CD4-positive, CD25-positive, alpha-beta regulatory T cell (primary cell): ENCODE results near the gene CAPRIN2. TPM values are rescaled to one million over a fixed set of nuclear protein-coding genes. Genes with fewer than 3 reads are reported as not detected.
A peak's percentile ranks its signal among the peaks of the same experiment; 100 is the strongest.

ENCODE experiments used
- ATAC-seq, 2 donors: fragments of 150-1000 bp; cut with Tn5 transposase; one replicate each; pipeline ENCODE4 v1.10.0; 2021; ENCODE audit warnings: low read depth in 2 of 2, moderate number of reproducible peaks in 2 of 2, moderate library complexity in 1 of 2
- DNase-seq, 3 donors: peaks; one replicate each; pipeline versions ENCODE4 v3.0.0 to v3.0.0-alpha.2; 2012 to 2022; ENCODE audit warnings: mixed read lengths in 1 of 3
- H3K27ac ChIP-seq: one replicate; pipeline ENCODE4 v1.7.0; 2013; ENCODE audit warnings: mild to moderate bottlenecking, low read length; ENCODE audit not compliant: insufficient read depth, poor library complexity, severe bottlenecking
- H3K27me3 ChIP-seq: one replicate; pipeline ENCODE4 v1.7.0; 2013; ENCODE audit warnings: low read length; ENCODE audit not compliant: control insufficient read depth, insufficient read depth
- H3K36me3 ChIP-seq: one replicate; pipeline ENCODE4 v1.7.0; 2013; ENCODE audit warnings: mild to moderate bottlenecking, low read length, moderate library complexity; ENCODE audit not compliant: control insufficient read depth, insufficient read depth
- H3K4me1 ChIP-seq: 2 replicates; pipeline ENCODE4 v1.7.0; 2013; ENCODE audit warnings: mild to moderate bottlenecking, low read length; ENCODE audit not compliant: insufficient read depth, control insufficient read depth, poor library complexity, severe bottlenecking
- H3K4me3 ChIP-seq: one replicate; pipeline ENCODE4 v1.7.0; 2013; ENCODE audit warnings: low read depth, mild to moderate bottlenecking, low read length, moderate library complexity
- H3K9me3 ChIP-seq, 2 experiments: 1 replicate in 1 of 2; 2 replicates in 1 of 2; pipeline ENCODE4 v1.7.0; 2013; ENCODE audit warnings: low read length in 2 of 2, mild to moderate bottlenecking in 1 of 2, moderate library complexity in 1 of 2; ENCODE audit not compliant: control insufficient read depth in 2 of 2
- H3K27ac Mint-ChIP-seq, 3 donors: one replicate each; pipeline ENCODE4 v1.8.0; 2020 to 2022; ENCODE audit warnings: mild to moderate bottlenecking in 3 of 3, mixed read lengths in 3 of 3, moderate library complexity in 2 of 3
- H3K27me3 Mint-ChIP-seq: one replicate; pipeline ENCODE4 v1.8.0; 2022; ENCODE audit warnings: mild to moderate bottlenecking, mixed read lengths
- H3K36me3 Mint-ChIP-seq: one replicate; pipeline ENCODE4 v1.8.0; 2020; ENCODE audit warnings: mixed read lengths
- H3K4me1 Mint-ChIP-seq, 4 donors: one replicate each; pipeline ENCODE4 v1.8.0; 2020 to 2022; ENCODE audit warnings: mixed read lengths in 4 of 4, mild to moderate bottlenecking in 1 of 4
- H3K4me3 Mint-ChIP-seq, 4 donors: one replicate each; pipeline ENCODE4 v1.8.0; 2020 to 2022; ENCODE audit warnings: mild to moderate bottlenecking in 4 of 4, mixed read lengths in 4 of 4, moderate library complexity in 3 of 4
- H3K9me3 Mint-ChIP-seq, 7 donors: one replicate each; pipeline ENCODE4 v1.8.0; 2020 to 2022; ENCODE audit warnings: mixed read lengths in 7 of 7, mild to moderate bottlenecking in 3 of 7, moderate library complexity in 2 of 7
- polyA plus RNA-seq, 4 donors: library from polyadenylated mRNA; unstranded; fragments of 300-500 nt; fragmentation: Illumina TruSeq; gene quantifications; one replicate each; pipeline ENCODE4 v1.2.3, GENCODE V29; 2021
- total RNA-seq: library from RNA; stranded (reverse); gene quantifications from one replicate; pipeline ENCODE4 v1.2.3, GENCODE V29; 2022

The CAPRIN2 gene, protein sequence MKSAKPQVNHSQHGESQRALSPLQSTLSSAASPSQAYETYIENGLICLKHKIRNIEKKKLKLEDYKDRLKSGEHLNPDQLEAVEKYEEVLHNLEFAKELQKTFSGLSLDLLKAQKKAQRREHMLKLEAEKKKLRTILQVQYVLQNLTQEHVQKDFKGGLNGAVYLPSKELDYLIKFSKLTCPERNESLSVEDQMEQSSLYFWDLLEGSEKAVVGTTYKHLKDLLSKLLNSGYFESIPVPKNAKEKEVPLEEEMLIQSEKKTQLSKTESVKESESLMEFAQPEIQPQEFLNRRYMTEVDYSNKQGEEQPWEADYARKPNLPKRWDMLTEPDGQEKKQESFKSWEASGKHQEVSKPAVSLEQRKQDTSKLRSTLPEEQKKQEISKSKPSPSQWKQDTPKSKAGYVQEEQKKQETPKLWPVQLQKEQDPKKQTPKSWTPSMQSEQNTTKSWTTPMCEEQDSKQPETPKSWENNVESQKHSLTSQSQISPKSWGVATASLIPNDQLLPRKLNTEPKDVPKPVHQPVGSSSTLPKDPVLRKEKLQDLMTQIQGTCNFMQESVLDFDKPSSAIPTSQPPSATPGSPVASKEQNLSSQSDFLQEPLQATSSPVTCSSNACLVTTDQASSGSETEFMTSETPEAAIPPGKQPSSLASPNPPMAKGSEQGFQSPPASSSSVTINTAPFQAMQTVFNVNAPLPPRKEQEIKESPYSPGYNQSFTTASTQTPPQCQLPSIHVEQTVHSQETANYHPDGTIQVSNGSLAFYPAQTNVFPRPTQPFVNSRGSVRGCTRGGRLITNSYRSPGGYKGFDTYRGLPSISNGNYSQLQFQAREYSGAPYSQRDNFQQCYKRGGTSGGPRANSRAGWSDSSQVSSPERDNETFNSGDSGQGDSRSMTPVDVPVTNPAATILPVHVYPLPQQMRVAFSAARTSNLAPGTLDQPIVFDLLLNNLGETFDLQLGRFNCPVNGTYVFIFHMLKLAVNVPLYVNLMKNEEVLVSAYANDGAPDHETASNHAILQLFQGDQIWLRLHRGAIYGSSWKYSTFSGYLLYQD
- total RNA-seq (29.9 TPM), polyA plus RNA-seq (10 to 100 TPM in 1 of 4 donors, 1 to 10 TPM in 3; 5.6 to 11.6 (median 8.1) TPM)

DNA sequence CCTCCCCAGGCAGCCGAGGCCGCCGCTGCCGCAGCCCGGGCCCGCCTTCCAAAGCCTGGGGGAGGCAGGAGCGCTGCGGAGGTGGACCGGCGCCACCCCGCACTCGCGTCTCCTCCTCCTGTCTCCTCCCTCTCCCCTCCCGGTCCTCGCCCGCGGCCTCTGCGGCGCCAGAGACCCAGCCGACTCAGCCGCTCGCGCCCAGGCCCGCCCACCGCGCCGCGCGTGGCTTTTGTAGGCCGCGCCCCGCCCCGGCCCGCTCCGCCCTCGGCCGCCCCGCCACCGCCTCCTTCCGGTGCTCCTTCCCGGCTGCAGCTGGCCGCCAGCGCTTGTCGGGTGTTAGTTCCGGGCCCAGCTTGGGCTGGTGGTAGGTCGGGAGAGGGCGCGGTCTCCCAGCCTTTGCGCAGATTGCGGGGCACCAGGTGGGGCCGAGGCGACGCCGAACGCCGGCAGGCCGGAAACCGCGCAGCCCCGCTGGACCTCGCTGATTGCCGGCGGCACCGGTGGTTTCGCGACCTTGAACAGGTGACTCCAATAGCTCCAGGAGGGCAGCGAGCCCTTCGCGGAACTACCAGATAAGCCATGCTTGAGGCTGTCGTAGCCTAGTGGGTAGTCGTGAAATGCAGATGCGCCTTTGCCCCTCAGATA is at the start of gene CAPRIN2:
TSS of gene CAPRIN2 (minus strand) at position 202 of the 645 bp plus-strand sequence. CDS start 1,431 bp downstream, outside the sequence.
- H3K4me3 Mint-ChIP-seq: peak within 1 kb of the TSS; percentile 93 to 98 (median 96)
- peaks cover 3% of the 10 kb centered on the region for H3K36me3 ChIP-seq
- no peaks in the 10 kb centered on the region for H3K9me3 Mint-ChIP-seq
- H3K4me1 ChIP-seq: peaks cover 20% of the 10 kb centered on the region
- H3K36me3 Mint-ChIP-seq: peaks cover 4% of the 10 kb centered on the region
- H3K27ac ChIP-seq: peak within 1 kb of the TSS; percentile 76
- ATAC-seq (peak; percentile 87 to 91), DNase-seq (peak; percentile 88 to 96 (median 92))
- H3K4me1 Mint-ChIP-seq: peaks cover 22 to 58% (median 39%) of the 10 kb centered on the region in 4 donors
- H3K27ac Mint-ChIP-seq: peak within 1 kb of the TSS; percentile 84 to 96 (median 94)
- H3K4me3 ChIP-seq: peak within 1 kb of the TSS; percentile 83
- H3K27me3 Mint-ChIP-seq: no peaks in the 10 kb centered on the region
- no peaks in the 10 kb centered on the region for H3K9me3 ChIP-seq
- no peaks in the 10 kb centered on the region for H3K27me3 ChIP-seq

DNA sequence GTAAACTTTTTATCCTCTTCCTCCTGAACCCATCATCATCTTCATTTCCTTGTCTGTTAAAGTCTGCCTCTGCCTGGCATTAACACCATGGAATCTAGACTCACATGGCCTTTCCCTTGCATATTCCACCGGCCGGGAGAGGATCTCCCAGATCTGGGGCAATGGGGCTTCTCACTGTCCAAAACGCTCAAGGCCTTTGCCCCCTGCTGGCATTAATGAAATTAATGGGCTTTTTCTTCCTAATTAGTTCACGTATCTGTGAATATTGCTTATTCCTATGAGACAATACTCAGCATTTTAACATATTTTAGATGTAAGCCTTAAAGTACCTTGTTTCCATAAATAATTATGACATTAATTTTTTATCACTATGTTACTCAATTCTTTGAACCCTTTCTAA is 42.9 kb upstream of the CAPRIN2 start:
- ATAC-seq: no peak
- no peaks in the 10 kb centered on the region for H3K36me3 Mint-ChIP-seq
- H3K4me3 Mint-ChIP-seq: peak overlapping the region in 2 of 4 donors; percentile 11 to 75
- Histone ChIP-seq H3K4me3 (no peak overlapping the region), H3K36me3 (no peaks in the 10 kb centered on the region), H3K9me3 (no peaks in the 10 kb centered on the region), H3K27ac (no peak overlapping the region), H3K27me3 (peaks cover 7% of the 10 kb centered on the region), H3K4me1 (peaks cover 18% of the 10 kb centered on the region)
- peaks cover 54% of the 10 kb centered on the region for H3K27me3 Mint-ChIP-seq
- no peaks in the 10 kb centered on the region for H3K9me3 Mint-ChIP-seq
- H3K4me1 Mint-ChIP-seq: peaks cover 0 to 23% (median 7%) of the 10 kb centered on the region in 4 donors
- no peak for DNase-seq
- no peak overlapping the region for H3K27ac Mint-ChIP-seq

DNA sequence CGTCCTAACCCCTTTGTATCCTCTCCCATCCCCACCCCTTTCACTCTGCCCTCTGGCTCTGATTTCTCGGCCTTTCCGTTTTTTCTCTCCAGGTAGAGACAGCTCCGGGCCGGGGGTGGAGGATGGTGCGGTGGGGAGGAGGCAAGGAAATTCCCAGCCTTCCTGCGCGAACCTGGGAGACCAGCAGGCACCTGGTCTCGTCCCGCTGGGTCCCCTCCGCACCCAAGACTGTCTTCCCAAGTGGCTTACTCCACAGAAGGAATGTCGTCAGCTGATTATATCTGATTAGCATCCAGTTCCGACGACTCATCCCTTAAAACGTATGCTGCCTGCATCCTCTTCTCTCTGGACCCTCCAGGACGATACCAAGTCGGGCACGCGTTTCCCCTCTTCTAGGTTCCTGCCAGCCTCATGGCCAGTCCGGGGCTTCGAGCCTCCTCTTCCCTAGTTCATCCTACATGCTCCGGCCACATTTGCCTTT is 42.2 kb upstream of the CAPRIN2 start:
- H3K27me3 ChIP-seq: peaks cover 7% of the 10 kb centered on the region
- no peaks in the 10 kb centered on the region for H3K9me3 ChIP-seq
- Mint-ChIP-seq H3K36me3 (no peaks in the 10 kb centered on the region), H3K9me3 (no peaks in the 10 kb centered on the region), H3K4me1 (peaks cover 0 to 23% (median 7%) of the 10 kb centered on the region in 4 donors), H3K4me3 (peak overlapping the region in 2 of 4 donors; percentile 75 to 80), H3K27ac (no peak overlapping the region), H3K27me3 (peaks cover 54% of the 10 kb centered on the region)
- peaks cover 18% of the 10 kb centered on the region for H3K4me1 ChIP-seq
- H3K4me3 ChIP-seq: no peak overlapping the region
- no peaks in the 10 kb centered on the region for H3K36me3 ChIP-seq
- ATAC-seq (no peak), DNase-seq (no peak)
- no peak overlapping the region for H3K27ac ChIP-seq

DNA sequence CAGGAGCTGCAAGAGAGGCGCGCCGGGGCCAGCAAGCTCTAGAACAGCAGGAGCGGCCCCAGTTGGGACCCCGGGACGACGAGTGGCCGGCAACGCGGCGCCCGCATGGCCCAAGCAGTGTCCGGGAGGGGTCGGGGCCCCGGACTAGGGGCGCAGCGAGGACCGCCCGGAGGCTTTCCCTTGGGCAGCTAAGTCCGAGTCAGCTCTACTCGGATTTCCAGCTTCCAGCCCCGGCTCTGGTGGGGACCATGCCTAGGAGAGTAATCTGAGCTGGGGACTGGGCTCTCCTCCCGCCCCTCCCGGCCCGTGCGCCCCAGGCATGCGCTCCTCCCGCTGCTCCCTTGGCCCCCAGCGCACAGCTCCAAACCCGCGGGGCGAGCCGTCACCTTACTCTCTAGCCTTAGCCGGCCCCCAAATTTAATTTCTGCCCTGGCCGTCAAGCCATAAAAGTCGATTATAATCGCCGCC is 41.6 kb upstream of the CAPRIN2 start:
- peaks cover 18% of the 10 kb centered on the region for H3K4me1 ChIP-seq
- Mint-ChIP-seq H3K27me3 (peaks cover 54% of the 10 kb centered on the region), H3K9me3 (no peaks in the 10 kb centered on the region), H3K4me1 (peaks cover 0 to 23% (median 7%) of the 10 kb centered on the region in 4 donors), H3K4me3 (peak overlapping the region in 1 of 4 donors; percentile 57), H3K36me3 (no peaks in the 10 kb centered on the region), H3K27ac (no peak overlapping the region)
- peaks cover 7% of the 10 kb centered on the region for H3K27me3 ChIP-seq
- no peak overlapping the region for H3K4me3 ChIP-seq
- no peaks in the 10 kb centered on the region for H3K36me3 ChIP-seq
- DNase-seq: no peak
- ATAC-seq: no peak
- no peaks in the 10 kb centered on the region for H3K9me3 ChIP-seq
- H3K27ac ChIP-seq: no peak overlapping the region

DNA sequence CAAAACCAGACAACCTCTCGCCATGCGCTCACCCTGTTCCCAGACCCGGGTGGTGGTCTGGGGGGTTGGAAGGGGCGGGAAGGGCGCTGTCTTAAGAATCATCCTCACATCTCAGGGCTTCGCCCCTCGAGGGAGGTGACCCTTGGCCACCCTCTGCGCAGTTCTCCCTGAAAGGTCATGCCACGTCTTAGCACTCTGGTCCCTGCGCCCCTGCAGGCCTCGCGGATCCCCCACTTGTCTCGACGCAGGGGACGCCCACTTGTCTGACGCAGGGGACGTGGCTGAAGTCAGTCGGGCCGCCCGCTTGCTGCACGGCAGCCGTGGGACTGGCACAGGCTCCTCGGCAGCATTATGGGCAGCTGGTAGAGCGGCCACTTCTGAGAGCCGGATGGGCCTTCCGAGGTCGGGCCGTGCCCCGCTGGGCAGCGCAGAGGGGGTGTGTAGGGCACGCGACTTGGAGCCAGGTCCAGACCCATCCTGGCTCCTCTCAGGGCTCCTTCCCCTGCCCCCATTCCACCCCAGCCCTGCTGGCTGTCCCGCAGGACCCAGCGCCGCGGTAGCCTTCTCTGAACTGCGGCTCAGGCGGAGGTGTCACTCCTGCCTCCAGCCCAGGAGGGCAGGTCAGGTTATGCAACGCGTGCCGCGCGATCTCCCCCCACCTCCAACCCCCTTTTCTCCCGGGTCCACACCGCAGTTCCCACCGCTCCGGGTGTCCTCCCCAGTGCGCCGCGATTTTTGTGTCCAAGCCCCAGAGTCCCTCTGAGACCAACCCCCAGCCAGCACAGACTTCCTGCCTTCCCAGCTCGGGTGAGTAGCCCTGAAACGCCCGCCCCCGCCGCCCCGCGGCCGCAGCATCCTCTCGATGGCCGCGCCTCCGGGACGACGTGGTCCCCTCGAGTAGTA is 40.9 kb upstream of the CAPRIN2 start:
- Mint-ChIP-seq H3K4me1 (peaks cover 0 to 23% (median 7%) of the 10 kb centered on the region in 4 donors), H3K27me3 (peaks cover 60% of the 10 kb centered on the region), H3K36me3 (no peaks in the 10 kb centered on the region), H3K4me3 (peak overlapping the region in 2 of 4 donors; percentile 36 to 57), H3K9me3 (no peaks in the 10 kb centered on the region), H3K27ac (no peak overlapping the region)
- H3K4me1 ChIP-seq: peaks cover 18% of the 10 kb centered on the region
- ATAC-seq: peak; percentile 59 to 67
- H3K9me3 ChIP-seq: no peaks in the 10 kb centered on the region
- no peaks in the 10 kb centered on the region for H3K36me3 ChIP-seq
- H3K27me3 ChIP-seq: peaks cover 7% of the 10 kb centered on the region
- H3K27ac ChIP-seq: no peak overlapping the region
- no peak overlapping the region for H3K4me3 ChIP-seq
- DNase-seq: peak in 2 of 3 donors; percentile 24 to 60

DNA sequence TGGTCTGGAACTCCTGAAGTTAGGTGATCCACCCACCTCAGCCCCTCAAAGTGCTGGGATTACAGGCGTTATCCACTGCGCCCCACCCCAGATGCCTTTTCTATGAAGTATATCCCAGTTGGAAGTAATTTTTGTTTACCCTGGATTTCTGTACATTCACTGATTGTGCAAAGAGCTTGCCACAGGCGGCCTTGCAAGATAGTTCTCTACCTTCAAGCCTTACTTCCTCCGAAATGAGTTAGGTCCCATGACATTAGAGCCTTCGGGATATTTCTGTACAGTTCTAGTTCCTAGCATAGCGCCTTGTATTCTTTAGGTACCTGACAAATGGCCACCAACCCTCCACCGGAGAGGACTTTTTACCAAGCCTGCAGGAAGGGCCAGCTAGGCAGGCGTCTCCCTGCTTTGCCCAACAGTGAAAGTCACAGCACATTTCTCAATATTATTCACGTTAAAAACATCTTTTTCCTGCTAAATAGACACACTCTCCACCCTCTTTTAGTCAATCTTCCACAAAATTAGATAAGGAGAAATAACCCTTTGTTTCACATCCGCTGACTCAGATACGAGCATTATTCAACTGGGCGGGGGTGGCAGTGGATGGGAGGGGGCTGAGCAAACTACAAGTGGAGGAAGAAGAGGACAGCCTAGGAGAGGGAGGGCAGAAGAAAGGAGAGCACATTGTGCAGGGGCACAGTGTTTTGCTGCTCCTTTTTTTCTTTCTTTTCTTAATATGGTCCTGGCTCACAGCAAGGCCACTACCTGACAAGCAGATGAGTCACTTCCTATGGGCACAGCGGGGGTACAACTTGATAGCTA is 40.0 kb upstream of the CAPRIN2 start:
- Mint-ChIP-seq H3K27ac (peak overlapping the region in 1 of 3 donors; percentile 32), H3K4me1 (peaks cover 0 to 23% (median 7%) of the 10 kb centered on the region in 4 donors), H3K4me3 (peak overlapping the region in 2 of 4 donors; percentile 36 to 54), H3K36me3 (no peaks in the 10 kb centered on the region), H3K9me3 (no peaks in the 10 kb centered on the region), H3K27me3 (peaks cover 65% of the 10 kb centered on the region)
- Histone ChIP-seq H3K9me3 (no peaks in the 10 kb centered on the region), H3K36me3 (no peaks in the 10 kb centered on the region), H3K4me1 (peaks cover 18% of the 10 kb centered on the region), H3K4me3 (no peak overlapping the region), H3K27me3 (peaks cover 7% of the 10 kb centered on the region), H3K27ac (no peak overlapping the region)
- peak in 1 of 3 donors; percentile 43 for DNase-seq
- ATAC-seq: peak; percentile 23 to 37
